B cell (primary cell): Measurements from ENCODE around the gene EVI5L. TPM values are rescaled to one million over a fixed set of nuclear protein-coding genes. Genes with fewer than 3 reads are reported as not detected.
"Not testable (repeated sequence)": the region's sequence is repeated elsewhere in the genome, so short reads cannot be mapped to it uniquely, and the experiment has no call there.

Experiments
- ATAC-seq: fragments of 200-7000 bp; cut with Tn5 transposase; one replicate; pipeline ENCODE4 v1.10.0; 2021; ENCODE audit warnings: low read depth, mild to moderate bottlenecking, moderate number of reproducible peaks, moderate library complexity
- CTCF ChIA-PET: fragments of 350-600 bp; sonication (Branson Sonifier 250); formaldehyde crosslinking; loops from one replicate; lab custom pipeline; 2021; ENCODE audit warnings: antibody characterized with exemption, inconsistent platforms; lab: Charles Lee
- POLR2A ChIA-PET: fragments of 350-600 bp; sonication (Branson Sonifier 250); formaldehyde crosslinking; loops from one replicate; lab custom pipeline; 2021; ENCODE audit warnings: antibody characterized with exemption; lab: Charles Lee
- DNase-seq: peaks from one replicate; pipeline ENCODE4 v3.0.0; 2013
- H2AFZ ChIP-seq: 2 replicates; pipeline ENCODE4 v1.6.1; 2012; ENCODE audit warnings: mild to moderate bottlenecking, low read depth, low read length; ENCODE audit not compliant: insufficient read depth, poor library complexity, severe bottlenecking
- H3K27ac ChIP-seq, 2 donors: 1 replicate in 1 of 2; 2 replicates in 1 of 2; pipeline ENCODE4 v1.5.1; 2012 to 2013; ENCODE audit warnings: low read length in 2 of 2, mild to moderate bottlenecking in 2 of 2, moderate library complexity in 1 of 2
- H3K27me3 ChIP-seq, 4 experiments: fragments of 200-600 bp in 1 of 4; sonication (generic) in 1 of 4; replicated peaks in 1 of 4; 1 replicate in 2 of 4; 2 replicates in 2 of 4; pipeline versions ENCODE4 v1.6.1 to v1.7.0; 2013 to 2016; ENCODE audit warnings: low read length in 3 of 4, mild to moderate bottlenecking in 2 of 4, mixed read lengths in 1 of 4, moderate library complexity in 1 of 4; ENCODE audit not compliant: insufficient read depth in 4 of 4, control insufficient read depth in 3 of 4; ENCODE audit errors: control extremely low read depth in 1 of 4
- H3K36me3 ChIP-seq, 2 experiments: replicated peaks in 1 of 2; 1 replicate in 1 of 2; 2 replicates in 1 of 2; pipeline versions ENCODE4 v1.6.1 to v1.7.1; 2013; ENCODE audit warnings: low read length in 1 of 2; ENCODE audit not compliant: insufficient read depth in 2 of 2, control insufficient read depth in 1 of 2; ENCODE audit errors: control extremely low read depth in 1 of 2, extremely low read depth in 1 of 2
- H3K4me1 ChIP-seq, 2 donors: fragments of 200-600 bp in 1 of 2; sonication (generic) in 1 of 2; 1 replicate in 1 of 2; 2 replicates in 1 of 2; pipeline versions ENCODE4 v1.5.1 to v1.6.1; 2013 to 2017; ENCODE audit warnings: low read length in 2 of 2; ENCODE audit not compliant: control insufficient read depth in 2 of 2, insufficient read depth in 2 of 2
- H3K4me2 ChIP-seq: replicated peaks from 2 replicates; pipeline ENCODE3; 2012; ENCODE audit warnings: mild to moderate bottlenecking, low read depth, low read length; ENCODE audit not compliant: poor library complexity, severe bottlenecking
- H3K4me3 ChIP-seq, 5 experiments: fragments of 200-600 bp in 1 of 5; sonication (generic) in 1 of 5; 1 replicate in 3 of 5; 2 replicates in 2 of 5; pipeline versions ENCODE4 v1.5.1 to v1.7.0; 2011 to 2016; ENCODE audit warnings: low read length in 4 of 5, mild to moderate bottlenecking in 4 of 5, low read depth in 2 of 5, control low read depth in 1 of 5, moderate library complexity in 1 of 5; ENCODE audit not compliant: insufficient read depth in 1 of 5; ENCODE audit errors: control extremely low read depth in 1 of 5, extremely low read depth in 1 of 5
- H3K79me2 ChIP-seq: fragments of 200-600 bp; sonication (generic); one replicate; pipeline ENCODE4 v1.6.0; 2016; ENCODE audit warnings: low read length; ENCODE audit not compliant: control insufficient read depth, insufficient read depth
- H3K9ac ChIP-seq: fragments of 200-600 bp; sonication (generic); 2 replicates; pipeline ENCODE4 v1.6.1; 2017; ENCODE audit warnings: mild to moderate bottlenecking, low read length, moderate library complexity
- H3K9me3 ChIP-seq, 3 donors: one replicate each; pipeline versions ENCODE4 v1.6.1 to v1.7.1; 2013; ENCODE audit warnings: low read length in 2 of 3; ENCODE audit not compliant: control insufficient read depth in 2 of 3, insufficient read depth in 1 of 3; ENCODE audit errors: control extremely low read depth in 1 of 3
- H4K20me1 ChIP-seq: 2 replicates; pipeline ENCODE4 v1.6.0; 2012; ENCODE audit warnings: mild to moderate bottlenecking, low read length; ENCODE audit not compliant: insufficient read depth, control insufficient read depth, poor library complexity, severe bottlenecking
- H3K27ac Mint-ChIP-seq: one replicate; pipeline ENCODE4 v1.8.0; 2021; ENCODE audit warnings: mixed read lengths
- H3K27me3 Mint-ChIP-seq: one replicate; pipeline ENCODE4 v1.8.0; 2021; ENCODE audit warnings: mixed read lengths
- H3K4me1 Mint-ChIP-seq: one replicate; pipeline ENCODE4 v1.8.0; 2021; ENCODE audit warnings: mixed read lengths
- H3K4me3 Mint-ChIP-seq: one replicate; pipeline ENCODE4 v1.8.0; 2021; ENCODE audit warnings: mixed read lengths
- H3K9me3 Mint-ChIP-seq: one replicate; pipeline ENCODE4 v1.8.0; 2022; ENCODE audit warnings: mixed read lengths; ENCODE audit not compliant: insufficient read depth
- EZH2 ChIP-seq: IDR thresholded peaks from 2 replicates; pipeline ENCODE4 v1.6.1; 2012; ENCODE audit warnings: borderline replicate concordance, low read depth, mild to moderate bottlenecking, moderate library complexity, low read length; ENCODE audit not compliant: insufficient read depth, poor library complexity, severe bottlenecking
- WGBS: methylation state at CpG from one replicate; pipeline ENCODE4 v1.1.5; 2013; ENCODE audit warnings: missing lambda C conversion rate; ENCODE audit not compliant: insufficient coverage; 5-methylcytosine and 5-hydroxymethylcytosine counted together
- intact Hi-C: fragments of 100-400 bp; cut with micrococcal nuclease; formaldehyde crosslinking; loops from one replicate; pipeline ENCODE4 v1.10.0; 2022
- polyA plus RNA-seq: library from polyadenylated mRNA; depleted of rRNA; stranded (reverse); fragments of >200 nt; gene quantifications from 2 replicates; pipeline ENCODE4 v1.2.3, GENCODE V29; 2012
- total RNA-seq, 2 donors: library from RNA; stranded (reverse); fragments of 120-200 nt in 1 of 2; gene quantifications; 1 replicate in 1 of 2; 2 replicates in 1 of 2; pipeline versions ENCODE4 v1.2.3 to v1.2.4, GENCODE V29; 2013 to 2022
- TF ChIP-seq, protein P1 (sequence below): fragments of 200-600 bp; IDR thresholded peaks from one replicate; pipeline ENCODE4 v1.8.0; 2022; ENCODE audit warnings: antibody characterized with exemption, mild to moderate bottlenecking

The EVI5L gene
- total and polyA plus RNA-seq, 2 donors (not counting 1 experiment from before 2014, with no cell fraction given), result 7.9 to 11.8 TPM

DNA sequence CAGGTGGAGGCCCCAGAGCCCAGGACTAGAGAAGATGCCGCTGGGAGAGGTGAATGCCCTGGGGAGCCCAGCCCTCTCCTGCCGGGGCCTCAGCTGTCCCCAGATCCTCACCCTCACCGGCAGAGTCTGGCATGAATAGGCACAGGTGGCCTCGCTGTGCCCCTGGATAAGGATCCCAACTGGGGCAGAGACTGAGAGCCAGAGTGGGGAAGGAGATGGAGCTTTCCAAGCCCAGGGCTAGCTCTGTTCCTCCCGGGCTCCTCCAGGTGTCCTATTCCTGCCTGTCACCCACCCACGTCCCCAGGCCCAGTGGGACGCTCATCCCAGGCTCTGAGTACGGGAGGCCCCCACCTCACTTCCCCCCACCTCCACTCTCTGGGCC is 27.7 kb downstream of the EVI5L start:
- TF ChIP-seq, protein P1, sequence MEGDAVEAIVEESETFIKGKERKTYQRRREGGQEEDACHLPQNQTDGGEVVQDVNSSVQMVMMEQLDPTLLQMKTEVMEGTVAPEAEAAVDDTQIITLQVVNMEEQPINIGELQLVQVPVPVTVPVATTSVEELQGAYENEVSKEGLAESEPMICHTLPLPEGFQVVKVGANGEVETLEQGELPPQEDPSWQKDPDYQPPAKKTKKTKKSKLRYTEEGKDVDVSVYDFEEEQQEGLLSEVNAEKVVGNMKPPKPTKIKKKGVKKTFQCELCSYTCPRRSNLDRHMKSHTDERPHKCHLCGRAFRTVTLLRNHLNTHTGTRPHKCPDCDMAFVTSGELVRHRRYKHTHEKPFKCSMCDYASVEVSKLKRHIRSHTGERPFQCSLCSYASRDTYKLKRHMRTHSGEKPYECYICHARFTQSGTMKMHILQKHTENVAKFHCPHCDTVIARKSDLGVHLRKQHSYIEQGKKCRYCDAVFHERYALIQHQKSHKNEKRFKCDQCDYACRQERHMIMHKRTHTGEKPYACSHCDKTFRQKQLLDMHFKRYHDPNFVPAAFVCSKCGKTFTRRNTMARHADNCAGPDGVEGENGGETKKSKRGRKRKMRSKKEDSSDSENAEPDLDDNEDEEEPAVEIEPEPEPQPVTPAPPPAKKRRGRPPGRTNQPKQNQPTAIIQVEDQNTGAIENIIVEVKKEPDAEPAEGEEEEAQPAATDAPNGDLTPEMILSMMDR, result no peak
- no peak for TF ChIP-seq EZH2
- Histone ChIP-seq H3K4me2 (no peak overlapping the region), H3K9me3 (peaks cover 0 to 17% (median 0%) of the 10 kb centered on the region in 3 donors), H4K20me1 (no peaks in the 10 kb centered on the region), H3K36me3 (peaks cover 0 to 3% of the 10 kb centered on the region in 2 experiments), H3K27ac (no peak overlapping the region), H3K79me2 (no peaks in the 10 kb centered on the region), H3K27me3 (peaks cover 0 to 74% (median 21%) of the 10 kb centered on the region in 4 experiments), H3K9ac (no peak overlapping the region), H3K4me3 (no peak overlapping the region), H2AFZ (no peak overlapping the region), H3K4me1 (peaks cover 21 to 25% of the 10 kb centered on the region in 2 donors)
- ATAC-seq, result no peak
- CTCF ChIA-PET, result interaction anchor here (0.9 kb wide), 1 partner anchor 58 kb away, joined by 3 read pairs; no protein-coding TSS in a partner anchor
- Mint-ChIP-seq H3K27ac (no peak overlapping the region), H3K4me1 (peaks cover 16% of the 10 kb centered on the region), H3K9me3 (no peaks in the 10 kb centered on the region), H3K27me3 (peaks cover 16% of the 10 kb centered on the region), H3K4me3 (no peak overlapping the region)
- POLR2A ChIA-PET, result no interaction called here
- 93% methylated on average over 7 of the region's 8 CpGs for WGBS
- intact Hi-C loops, result no loop called here
- DNase-seq, result no peak

DNA sequence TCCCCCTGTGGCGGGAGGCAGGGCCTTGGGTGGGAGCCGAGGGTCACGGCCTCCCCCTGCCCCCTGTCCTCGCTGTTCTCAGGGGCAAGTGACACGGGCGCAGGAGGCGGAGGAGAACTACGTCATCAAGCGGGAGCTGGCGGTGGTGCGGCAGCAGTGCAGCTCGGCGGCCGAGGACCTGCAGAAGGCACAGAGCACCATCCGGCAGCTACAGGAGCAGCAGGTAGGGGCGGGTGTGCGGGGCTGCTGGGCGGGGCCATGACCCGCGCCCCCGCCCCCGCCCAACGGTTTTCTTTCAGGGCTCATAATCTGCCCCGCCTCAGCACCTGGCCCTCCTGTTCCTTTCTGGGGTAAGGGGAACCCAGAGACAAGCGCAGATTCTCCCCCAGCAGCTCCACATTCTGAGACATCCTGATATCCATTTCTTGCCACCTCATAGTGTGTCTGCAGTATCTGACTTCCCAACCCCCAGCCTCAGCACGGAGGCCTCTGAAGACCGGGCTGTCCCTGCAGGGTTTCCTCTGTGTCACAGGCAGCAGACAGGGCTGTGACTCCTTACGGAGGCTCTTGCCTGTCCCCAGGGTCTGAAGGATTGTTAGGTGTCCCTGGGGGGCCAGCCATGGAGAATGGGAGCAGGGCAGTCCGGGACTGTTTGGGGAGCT is 28.2 kb downstream of the EVI5L start:
- H3K9ac ChIP-seq, result no peak overlapping the region
- Mint-ChIP-seq H3K27me3 (peaks cover 16% of the 10 kb centered on the region), H3K4me1 (peaks cover 12% of the 10 kb centered on the region), H3K4me3 (no peak overlapping the region), H3K27ac (no peak overlapping the region), H3K9me3 (no peaks in the 10 kb centered on the region)
- H3K79me2 ChIP-seq, result no peaks in the 10 kb centered on the region
- peaks cover 0 to 74% (median 21%) of the 10 kb centered on the region in 4 experiments for H3K27me3 ChIP-seq
- H3K4me3 ChIP-seq, result no peak overlapping the region
- no peak overlapping the region for H3K27ac ChIP-seq
- H2AFZ ChIP-seq, result no peak overlapping the region
- WGBS, result 75% methylated on average over 27 of the region's 29 CpGs
- peaks cover 0 to 3% of the 10 kb centered on the region in 2 experiments for H3K36me3 ChIP-seq
- H3K4me1 ChIP-seq, result peaks cover 22% of the 10 kb centered on the region in 2 donors
- ChIA-PET POLR2A (no interaction called here), CTCF (interaction anchor here (0.6 to 0.9 kb wide), 2 partner anchors 51 to 59 kb away, joined by 3 read pairs; no protein-coding TSS in a partner anchor)
- DNase-seq (no peak), ATAC-seq (no peak)
- H3K9me3 ChIP-seq, result peaks cover 0 to 14% (median 0%) of the 10 kb centered on the region in 3 donors
- H4K20me1 ChIP-seq, result no peaks in the 10 kb centered on the region
- intact Hi-C loops, result no loop called here
- TF ChIP-seq EZH2, result no peak
- TF ChIP-seq, protein P1, result no peak
- H3K4me2 ChIP-seq, result no peak overlapping the region

DNA sequence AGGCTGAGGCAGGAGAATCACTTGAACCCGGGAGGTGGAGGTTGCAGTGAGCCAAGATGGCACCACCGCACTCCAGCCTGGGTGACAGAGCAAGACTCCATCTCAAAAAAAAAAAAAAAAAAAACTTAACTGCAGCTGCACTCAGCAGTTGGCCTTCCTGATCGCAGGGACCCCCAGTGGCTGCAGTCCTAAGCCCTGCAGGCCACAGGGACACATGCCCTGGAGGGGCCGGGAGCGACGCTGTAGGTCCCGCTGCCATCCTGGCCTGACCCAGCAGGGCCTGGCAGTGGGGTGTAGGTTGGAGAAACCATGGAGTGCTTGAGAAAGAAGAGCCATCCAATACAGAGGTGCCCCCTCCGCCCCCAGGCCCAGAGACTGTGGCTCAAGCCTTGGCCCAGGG is 29.1 kb downstream of the EVI5L start:
- H3K27ac ChIP-seq, H2AFZ ChIP-seq, H3K36me3 ChIP-seq, H3K4me1 Mint-ChIP-seq, ATAC-seq, H3K9ac ChIP-seq, H3K27ac Mint-ChIP-seq, H4K20me1 ChIP-seq, H3K9me3 Mint-ChIP-seq, H3K4me2 ChIP-seq, H3K4me3 Mint-ChIP-seq, DNase-seq, H3K4me3 ChIP-seq, POLR2A ChIA-PET, intact Hi-C loops, H3K79me2 ChIP-seq: not testable (repeated sequence)
- CTCF ChIA-PET, result interaction anchor here (0.6 kb wide), 1 partner anchor 51 kb away, joined by 3 read pairs; no protein-coding TSS in a partner anchor
- peaks cover 21 to 25% of the 10 kb centered on the region in 2 donors for H3K4me1 ChIP-seq
- 96% methylated on average over 2 of the region's 8 CpGs for WGBS
- H3K9me3 ChIP-seq, result peaks cover 0 to 21% (median 0%) of the 10 kb centered on the region in 3 donors
- peaks cover 20% of the 10 kb centered on the region for H3K27me3 Mint-ChIP-seq
- peaks cover 0 to 80% (median 25%) of the 10 kb centered on the region in 4 experiments for H3K27me3 ChIP-seq
